Liver (tissue), 3 donors: ENCODE data around the gene SHTN1.

ENCODE experiments used
- RAD21 ChIP-seq, 2 donors: IDR thresholded peaks; 2 replicates each; pipeline ENCODE4 v1.6.1; 2016; ENCODE audit warnings: antibody characterized with exemption in 2 of 2, mild to moderate bottlenecking in 2 of 2
- TF ChIP-seq, protein P1 (sequence below): fragments of 150-350 bp; IDR thresholded peaks from 2 replicates; pipeline ENCODE4 v1.5.1; 2017; ENCODE audit warnings: improper control_type of control experiment, low read depth, low read length; ENCODE audit not compliant: missing input control
- TF ChIP-seq, protein P2 (sequence below): IDR thresholded peaks from 2 replicates; pipeline ENCODE4 v1.6.1; 2016; ENCODE audit warnings: antibody characterized with exemption, mild to moderate bottlenecking
- donor health status: healthy.
- donor health status: healthy.

DNA sequence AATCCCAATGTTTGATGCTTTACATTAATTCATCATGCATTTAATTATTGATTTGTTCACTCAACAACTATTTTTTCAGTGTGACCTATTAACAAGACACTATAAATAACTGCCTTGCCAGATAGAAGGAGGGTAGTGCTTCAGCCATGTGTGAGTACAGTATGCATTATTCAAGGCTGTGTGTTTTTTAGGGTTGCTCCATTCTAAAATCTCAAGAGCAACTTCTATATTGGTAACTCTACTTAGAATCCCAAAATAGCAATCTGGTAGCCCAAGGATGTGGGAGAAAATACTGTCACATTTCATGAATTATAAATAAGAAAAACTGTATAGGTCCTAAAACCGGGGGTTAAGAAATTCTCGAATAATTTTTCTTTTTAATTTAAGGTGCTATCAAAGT lies 85.8 kb downstream of the SHTN1 start:
- TF ChIP-seq, protein P1, sequence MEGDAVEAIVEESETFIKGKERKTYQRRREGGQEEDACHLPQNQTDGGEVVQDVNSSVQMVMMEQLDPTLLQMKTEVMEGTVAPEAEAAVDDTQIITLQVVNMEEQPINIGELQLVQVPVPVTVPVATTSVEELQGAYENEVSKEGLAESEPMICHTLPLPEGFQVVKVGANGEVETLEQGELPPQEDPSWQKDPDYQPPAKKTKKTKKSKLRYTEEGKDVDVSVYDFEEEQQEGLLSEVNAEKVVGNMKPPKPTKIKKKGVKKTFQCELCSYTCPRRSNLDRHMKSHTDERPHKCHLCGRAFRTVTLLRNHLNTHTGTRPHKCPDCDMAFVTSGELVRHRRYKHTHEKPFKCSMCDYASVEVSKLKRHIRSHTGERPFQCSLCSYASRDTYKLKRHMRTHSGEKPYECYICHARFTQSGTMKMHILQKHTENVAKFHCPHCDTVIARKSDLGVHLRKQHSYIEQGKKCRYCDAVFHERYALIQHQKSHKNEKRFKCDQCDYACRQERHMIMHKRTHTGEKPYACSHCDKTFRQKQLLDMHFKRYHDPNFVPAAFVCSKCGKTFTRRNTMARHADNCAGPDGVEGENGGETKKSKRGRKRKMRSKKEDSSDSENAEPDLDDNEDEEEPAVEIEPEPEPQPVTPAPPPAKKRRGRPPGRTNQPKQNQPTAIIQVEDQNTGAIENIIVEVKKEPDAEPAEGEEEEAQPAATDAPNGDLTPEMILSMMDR: no peak
- no peak for TF ChIP-seq RAD21 (IDR thresholded peaks at IDR 0.05)
- TF ChIP-seq, protein P2, sequence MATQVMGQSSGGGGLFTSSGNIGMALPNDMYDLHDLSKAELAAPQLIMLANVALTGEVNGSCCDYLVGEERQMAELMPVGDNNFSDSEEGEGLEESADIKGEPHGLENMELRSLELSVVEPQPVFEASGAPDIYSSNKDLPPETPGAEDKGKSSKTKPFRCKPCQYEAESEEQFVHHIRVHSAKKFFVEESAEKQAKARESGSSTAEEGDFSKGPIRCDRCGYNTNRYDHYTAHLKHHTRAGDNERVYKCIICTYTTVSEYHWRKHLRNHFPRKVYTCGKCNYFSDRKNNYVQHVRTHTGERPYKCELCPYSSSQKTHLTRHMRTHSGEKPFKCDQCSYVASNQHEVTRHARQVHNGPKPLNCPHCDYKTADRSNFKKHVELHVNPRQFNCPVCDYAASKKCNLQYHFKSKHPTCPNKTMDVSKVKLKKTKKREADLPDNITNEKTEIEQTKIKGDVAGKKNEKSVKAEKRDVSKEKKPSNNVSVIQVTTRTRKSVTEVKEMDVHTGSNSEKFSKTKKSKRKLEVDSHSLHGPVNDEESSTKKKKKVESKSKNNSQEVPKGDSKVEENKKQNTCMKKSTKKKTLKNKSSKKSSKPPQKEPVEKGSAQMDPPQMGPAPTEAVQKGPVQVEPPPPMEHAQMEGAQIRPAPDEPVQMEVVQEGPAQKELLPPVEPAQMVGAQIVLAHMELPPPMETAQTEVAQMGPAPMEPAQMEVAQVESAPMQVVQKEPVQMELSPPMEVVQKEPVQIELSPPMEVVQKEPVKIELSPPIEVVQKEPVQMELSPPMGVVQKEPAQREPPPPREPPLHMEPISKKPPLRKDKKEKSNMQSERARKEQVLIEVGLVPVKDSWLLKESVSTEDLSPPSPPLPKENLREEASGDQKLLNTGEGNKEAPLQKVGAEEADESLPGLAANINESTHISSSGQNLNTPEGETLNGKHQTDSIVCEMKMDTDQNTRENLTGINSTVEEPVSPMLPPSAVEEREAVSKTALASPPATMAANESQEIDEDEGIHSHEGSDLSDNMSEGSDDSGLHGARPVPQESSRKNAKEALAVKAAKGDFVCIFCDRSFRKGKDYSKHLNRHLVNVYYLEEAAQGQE: no peak
